Endothelial cell of umbilical vein (primary cell): Measurements from ENCODE around the gene AMY2B. TPM values are rescaled to one million over a fixed set of nuclear protein-coding genes. Genes with fewer than 3 reads are reported as not detected.

Source experiments
- polyA plus RNA-seq, 4 experiments: library from polyadenylated mRNA; depleted of rRNA in 3 of 4; stranded (reverse) in 3 of 4; unstranded in 1 of 4; fragments of >200 nt; gene quantifications; 2 replicates each; pipeline versions ENCODE4 v1.2.1 to v1.2.3, GENCODE V29; 2011 to 2012; ENCODE audit warnings: missing spikeins in 1 of 4
- total RNA-seq: library from RNA; stranded (reverse); gene quantifications from 2 replicates; pipeline ENCODE4 v1.2.3, GENCODE V29; 2021

The AMY2B gene
- total and polyA plus RNA-seq, 2 donors (not counting 3 experiments of a cell fraction or from before 2014, with no cell fraction given), result 1.0 to 1.2 TPM

Other genes with a start within 250 kb of the AMY2B start
- gene RNPC3, start 45.9 kb upstream of the AMY2B start, total RNA-seq, result 12.2 and 16.7 TPM in 2 replicates
- gene RNPC3, start 45.9 kb upstream of the AMY2B start, polyA plus RNA-seq, result 9.2 and 11.5 TPM in 2 replicates
- gene AMY2A, start 45.8 kb downstream of the AMY2B start, total RNA-seq, result not detected in 2 replicates
- gene AMY2A, start 45.8 kb downstream of the AMY2B start, polyA plus RNA-seq, result not detected in 2 replicates
- gene AMY1A, start 84.2 kb downstream of the AMY2B start, total RNA-seq, result not detected in 2 replicates
- gene AMY1A, start 84.2 kb downstream of the AMY2B start, polyA plus RNA-seq, result not detected in 2 replicates
- not detected in 2 replicates for gene AMY1B, start 124.6 kb downstream of the AMY2B start, total RNA-seq
- not detected in 2 replicates for gene AMY1B, start 124.6 kb downstream of the AMY2B start, polyA plus RNA-seq
- gene AMY1C, start 178.3 kb downstream of the AMY2B start, total RNA-seq, result not detected in 2 replicates
- gene AMY1C, start 178.3 kb downstream of the AMY2B start, polyA plus RNA-seq, result not detected in 2 replicates